T-helper 1 cell (primary cell): ENCODE results near the gene NPAS2.

Source experiments
- DNase-seq, 5 donors: peaks; one replicate each; pipeline ENCODE4 v3.0.0-alpha.2; 2012 to 2020

Gene NPAS2

DNA sequence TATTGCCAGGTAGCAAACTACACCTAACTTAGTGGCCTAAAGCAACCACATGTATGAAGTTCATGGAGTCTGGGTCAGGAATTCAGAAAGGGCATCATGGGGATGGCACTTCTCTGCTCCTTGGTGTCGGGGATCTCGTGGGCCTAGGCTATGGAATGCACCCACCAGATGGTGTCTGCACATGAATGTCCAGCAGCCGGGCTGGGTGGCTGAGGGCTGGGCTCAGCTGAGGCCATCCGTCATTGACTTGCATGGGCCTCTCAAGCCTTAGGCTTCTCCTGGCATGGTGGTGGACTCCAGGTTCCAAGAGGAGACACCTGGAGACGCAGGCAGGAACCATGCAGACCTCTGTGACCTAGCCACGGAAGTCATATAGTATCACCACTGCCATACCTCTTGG lies 156.1 kb downstream of the NPAS2 start:
- no peak for DNase-seq

DNA sequence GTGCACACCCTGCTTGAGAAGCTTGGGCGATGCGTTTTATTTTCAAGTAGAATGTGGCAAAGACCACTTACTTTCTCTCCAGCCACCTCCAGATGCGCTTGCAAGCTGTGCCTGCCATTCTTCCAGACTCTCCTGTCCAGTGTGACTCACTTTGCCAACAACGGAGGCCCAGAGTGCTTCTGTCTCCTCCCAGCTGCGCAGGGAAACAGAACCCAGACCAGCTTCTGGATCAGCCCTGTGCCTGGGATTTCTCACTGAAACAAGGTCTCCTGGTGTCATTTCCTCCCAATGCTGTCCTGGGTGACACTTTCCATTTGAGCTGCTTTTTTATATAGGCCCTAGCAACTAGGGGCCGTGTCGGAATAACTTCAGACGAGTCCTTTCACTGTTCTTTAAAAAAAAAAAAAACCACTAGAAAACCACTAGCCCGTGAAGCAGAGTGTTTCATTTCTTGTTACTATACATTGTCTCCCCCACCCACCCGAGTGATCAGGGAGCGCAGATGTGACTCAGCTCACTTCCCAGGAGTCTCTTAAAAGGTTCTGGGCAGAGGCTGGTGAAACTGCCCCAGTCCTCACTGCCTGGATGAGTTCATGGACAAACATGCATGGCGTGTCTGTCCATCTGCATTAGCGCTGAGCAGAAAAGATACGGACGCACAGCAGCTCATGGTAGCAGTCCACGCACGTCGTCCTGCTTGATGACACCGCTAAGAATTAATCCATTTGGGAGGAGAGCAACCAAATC lies 156.9 kb downstream of the NPAS2 start:
- DNase-seq = no peak

DNA sequence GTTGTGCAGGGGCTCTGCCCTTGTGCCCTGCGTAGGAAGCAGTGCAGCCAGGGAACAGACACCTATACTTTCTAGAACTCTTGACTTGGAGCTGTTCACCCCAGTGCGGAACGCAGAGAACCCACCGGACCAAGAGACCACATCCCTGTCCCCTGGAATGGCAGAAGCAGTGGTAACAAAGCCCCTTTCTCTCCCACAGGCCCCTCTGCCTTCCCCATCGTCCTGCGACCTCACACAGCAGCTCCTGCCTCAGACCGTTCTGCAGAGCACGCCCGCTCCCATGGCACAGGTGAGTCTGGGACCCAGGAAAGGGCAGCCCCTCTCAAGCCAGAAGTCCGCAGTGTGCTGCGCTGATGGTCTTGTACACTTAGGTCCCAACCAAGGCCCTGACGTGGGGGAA lies 157.6 kb downstream of the NPAS2 start:
- no peak for DNase-seq

DNA sequence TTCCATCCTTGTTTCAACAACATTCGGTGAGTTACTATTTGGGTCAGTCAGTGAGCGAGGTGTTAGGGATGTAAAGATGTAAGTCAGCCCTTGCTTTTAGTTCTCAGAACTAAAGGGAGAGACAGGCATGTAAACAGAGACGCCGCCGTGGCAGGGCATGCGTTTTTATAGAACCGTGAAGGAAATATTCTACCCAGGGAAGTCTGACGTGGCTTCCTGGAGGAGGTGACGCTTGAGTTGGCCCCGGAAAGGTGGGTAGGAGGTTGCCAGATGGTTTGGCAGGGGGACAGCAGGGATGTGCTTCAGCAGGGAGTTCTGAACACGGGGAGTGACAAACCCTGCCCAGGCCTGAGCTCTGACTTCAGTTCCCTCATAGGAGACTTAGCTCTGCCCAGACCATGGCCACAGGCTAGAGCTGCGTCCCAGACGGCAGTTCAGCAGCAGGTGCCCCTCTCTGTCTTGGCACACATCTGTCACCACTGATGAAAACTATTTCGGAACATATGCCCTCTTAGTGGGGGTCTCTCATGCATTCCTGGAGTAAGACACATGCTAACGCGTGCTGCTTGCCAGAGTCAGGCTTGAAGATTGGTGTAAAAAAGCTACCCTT lies 158.7 kb downstream of the NPAS2 start:
- DNase-seq = no peak

DNA sequence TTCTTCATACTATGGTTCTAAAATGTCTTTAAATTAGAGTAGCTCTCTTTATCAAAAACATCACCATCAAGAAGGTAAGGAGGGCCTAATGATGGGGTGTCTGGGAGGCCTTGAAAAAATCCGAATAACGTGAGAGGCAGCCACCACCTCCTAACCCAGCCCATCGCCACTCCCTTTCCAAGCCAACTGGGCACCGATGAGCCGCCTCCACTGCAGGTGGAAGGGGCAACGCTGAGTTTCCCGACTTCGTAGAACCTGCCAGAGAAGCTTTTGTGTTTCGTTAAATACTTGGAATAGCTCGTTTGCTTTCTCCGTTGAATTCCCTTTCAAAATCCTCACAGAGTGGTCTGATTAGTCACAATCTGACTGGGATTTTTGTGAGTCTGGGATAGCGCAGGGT lies 160.1 kb downstream of the NPAS2 start:
- no peak for DNase-seq

DNA sequence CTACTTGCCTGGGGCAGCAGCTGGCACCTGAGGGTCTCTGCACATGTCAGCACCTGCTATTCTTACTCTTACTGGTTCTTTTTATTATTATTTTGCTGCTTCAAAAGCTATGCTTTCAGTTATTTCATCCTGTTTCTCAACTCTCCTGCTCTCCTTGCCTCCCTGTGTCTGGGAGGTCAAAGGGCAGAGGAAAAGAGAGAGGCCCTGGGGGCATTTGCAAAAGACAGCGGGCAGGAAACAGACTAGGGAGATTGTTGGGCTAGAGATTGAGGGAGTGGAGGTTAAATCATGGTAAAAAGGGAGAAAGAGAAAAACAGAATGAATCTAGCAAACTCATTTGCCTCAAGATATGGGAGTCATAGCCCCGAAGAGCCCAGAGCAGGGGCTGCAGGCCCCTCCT lies 161.1 kb downstream of the NPAS2 start:
- no peak for DNase-seq

DNA sequence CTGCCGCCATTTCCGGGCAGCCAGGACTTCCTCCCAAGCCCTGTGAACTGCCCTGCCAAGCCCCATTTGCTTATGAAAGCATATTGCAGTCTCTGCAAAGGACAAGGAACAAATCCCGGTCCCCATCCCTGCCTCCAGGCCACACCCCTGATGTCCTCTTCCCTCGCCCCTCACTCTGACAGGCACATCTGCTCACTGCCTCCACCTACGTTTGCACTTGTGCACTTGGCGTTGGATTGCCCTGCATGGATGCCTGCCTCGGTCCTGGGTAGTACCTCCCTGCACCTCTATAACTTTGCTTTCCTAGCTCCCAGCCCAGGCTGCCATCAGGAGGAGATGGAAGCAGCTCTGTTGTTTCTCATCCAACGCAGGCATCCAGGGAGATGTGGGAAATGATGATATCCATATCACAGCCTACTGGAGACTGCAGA lies 162.5 kb downstream of the NPAS2 start:
- DNase-seq = no peak

DNA sequence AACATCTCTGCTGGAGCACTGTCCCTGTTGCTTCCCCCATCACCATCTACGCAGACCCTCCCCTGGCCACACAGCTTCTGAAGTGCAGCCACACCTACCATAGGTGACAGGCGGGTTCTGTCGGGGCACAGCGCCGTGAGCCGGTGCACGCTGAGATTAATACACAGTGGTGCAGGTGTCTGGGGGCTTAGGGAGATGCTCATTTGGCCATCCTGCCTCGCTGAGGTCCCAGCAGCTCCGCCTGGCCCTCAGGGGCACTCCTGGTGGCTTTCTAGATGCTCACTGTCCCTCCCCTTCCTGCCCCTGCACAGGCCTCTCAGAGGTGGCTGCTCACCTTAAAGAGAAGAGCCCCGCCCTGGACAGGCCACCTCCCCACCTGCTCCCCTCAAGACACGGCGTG lies 163.3 kb downstream of the NPAS2 start:
- DNase-seq = no peak

DNA sequence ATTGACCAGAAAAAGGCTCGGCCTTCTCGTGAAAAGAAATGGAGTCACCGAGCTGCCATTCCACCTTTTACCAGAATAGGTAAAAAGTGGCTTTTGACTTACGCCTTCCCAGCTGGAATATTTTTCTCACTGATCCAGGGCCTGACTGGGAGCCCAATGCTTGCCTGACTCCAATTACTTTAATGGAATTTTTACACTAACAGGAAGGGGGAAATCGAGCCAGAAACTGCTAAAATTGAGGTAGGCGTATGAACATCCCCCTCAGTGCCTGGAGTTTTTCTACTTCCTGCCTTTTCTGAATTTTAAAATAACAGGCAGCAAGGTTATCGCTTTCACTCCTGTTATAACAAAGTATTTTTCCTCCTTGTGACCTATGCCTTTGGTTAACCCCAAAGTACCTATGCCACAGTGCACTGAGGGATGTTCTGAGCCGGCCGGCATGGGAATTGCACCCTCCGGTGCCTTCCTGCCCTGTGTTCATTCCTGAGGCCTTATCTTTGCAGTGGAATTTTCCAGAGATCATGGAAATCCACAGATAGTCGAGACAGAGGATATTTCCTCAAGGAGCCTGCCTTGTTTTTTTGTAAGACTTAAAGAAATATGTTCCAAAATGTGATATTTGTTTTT lies 163.9 kb downstream of the NPAS2 start:
- DNase-seq = no peak

DNA sequence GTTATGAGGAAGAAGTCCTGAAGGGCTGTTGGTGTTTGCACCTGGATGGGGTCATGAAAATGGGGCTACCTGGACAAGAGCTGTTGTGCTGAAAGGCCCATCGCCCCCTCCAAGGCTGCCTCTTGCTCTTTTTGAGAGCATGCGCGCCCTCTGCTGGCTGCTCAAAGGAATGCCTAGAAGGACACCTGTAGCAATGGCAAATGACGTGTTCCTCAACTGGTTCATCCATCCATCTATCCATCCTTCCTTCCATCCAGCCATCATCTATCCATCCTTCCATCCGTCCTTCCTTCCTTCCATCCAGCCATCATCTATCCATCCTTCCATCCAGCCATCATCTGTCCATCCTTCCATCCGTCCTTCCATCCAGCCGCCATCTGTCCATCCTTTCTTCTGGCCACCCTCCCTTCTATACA lies 165.0 kb downstream of the NPAS2 start:
- peak; percentile 49 to 74 (median 67) for DNase-seq

DNA sequence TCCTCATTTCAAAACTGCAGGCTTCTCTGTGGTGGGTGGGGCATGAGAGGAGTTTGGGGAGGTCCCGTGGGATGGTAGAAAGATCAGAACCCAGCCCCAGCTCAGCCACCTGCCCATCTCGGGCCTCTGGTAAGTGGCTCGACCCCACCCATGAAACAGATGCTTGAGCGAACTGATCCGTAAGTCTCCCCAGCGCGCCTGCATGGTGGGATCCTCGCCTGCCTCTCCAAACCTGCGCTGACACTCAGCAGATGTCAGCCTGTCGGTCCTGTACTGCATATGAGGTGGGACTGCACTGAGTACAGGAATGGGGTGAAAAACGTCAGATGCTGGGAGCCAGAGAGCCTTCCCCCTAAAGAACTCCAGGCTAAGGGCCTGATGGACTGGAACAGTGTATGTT lies 166.2 kb downstream of the NPAS2 start:
- no peak for DNase-seq

DNA sequence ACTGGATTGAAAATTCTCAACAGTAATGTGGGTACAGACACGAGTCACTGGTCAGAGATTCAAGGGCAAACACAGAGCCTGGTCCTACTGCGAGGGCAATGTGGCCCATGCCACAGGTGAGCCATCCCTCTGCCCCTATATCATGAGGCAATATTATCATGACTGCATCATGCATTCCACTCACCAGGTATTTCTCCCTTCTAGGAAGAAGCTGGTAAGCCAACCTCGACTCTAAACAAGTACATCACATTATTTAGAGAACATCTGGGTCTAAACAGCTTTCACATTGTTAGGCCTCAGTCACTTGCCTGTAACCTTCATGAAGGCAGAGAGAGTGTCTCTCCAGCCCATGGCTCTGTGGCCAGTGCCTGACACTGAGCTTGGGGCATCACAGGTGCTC lies 167.6 kb downstream of the NPAS2 start:
- DNase-seq = no peak

DNA sequence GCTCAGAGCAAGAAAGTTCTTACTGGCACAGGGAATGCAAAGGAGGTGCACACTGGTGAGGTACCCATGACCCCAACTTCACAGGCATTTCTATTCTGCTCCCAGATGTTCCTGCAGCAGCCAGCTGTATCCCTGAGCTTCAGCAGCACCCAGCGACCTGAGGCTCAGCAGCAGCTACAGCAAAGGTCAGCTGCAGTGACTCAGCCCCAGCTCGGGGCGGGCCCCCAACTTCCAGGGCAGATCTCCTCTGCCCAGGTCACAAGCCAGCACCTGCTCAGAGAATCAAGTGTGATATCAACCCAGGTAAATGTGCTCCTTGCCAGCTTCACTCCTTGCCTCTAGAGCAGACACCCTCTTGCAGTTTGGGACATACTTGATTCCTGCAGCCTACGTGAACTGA lies 168.0 kb downstream of the NPAS2 start:
- no peak for DNase-seq

DNA sequence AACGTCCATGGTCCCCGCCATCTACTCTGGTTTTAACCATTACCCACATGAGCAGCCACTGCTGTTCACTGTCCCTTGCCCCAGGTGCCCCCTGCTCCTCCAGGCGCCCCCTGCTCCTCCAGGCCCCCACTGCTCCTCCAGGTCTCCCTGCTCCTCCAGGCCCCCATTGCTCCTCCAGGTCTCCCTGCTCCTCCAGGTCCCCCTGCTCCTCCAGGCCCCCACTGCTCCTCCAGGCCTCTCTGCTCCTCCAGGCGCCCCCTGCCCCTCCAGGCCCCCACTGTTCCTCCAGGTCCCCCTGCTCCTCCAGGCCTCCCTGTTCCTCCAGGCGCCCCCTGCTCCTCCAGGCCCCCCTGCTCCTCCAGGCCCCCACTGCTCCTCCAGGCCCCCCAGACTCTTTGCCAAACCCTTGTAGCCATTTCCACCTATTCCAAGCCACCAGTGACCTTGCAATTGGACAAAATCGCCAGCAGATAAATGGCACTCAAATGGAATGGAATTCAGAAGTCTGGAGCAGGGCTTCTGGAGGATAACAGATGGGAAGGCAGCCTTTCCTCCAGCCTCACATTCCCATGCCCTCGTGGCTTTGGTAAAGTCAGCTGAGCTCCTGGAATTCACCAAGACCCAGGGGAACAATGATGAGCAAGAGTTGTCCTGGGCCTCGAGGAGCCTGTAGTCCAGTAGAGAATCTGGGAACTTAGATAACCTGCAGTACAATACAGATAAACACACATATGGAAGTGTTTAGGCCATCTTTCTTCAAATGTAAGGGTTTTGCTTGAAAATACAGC lies 168.9 kb downstream of the NPAS2 start:
- DNase-seq = no peak

DNA sequence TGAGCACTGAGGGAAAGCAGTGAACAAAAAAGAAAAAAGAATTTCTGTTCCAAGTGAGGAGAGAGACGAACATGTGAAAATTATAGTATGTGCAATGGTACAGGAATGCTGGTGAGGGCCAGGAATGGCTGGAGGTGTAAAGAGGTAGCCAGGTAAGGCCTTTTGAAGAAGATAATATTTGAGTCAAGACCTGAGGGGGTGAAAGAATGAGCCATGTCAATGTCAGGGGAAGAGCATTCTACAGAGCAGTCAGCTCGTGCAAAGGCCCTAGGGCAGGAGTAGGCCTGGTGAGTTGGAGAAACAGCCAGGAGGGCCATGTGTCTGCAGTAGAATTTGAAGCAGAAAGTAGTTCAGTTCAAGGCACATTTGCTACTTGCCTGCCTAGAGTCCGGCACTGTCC lies 169.7 kb downstream of the NPAS2 start:
- DNase-seq = no peak

DNA sequence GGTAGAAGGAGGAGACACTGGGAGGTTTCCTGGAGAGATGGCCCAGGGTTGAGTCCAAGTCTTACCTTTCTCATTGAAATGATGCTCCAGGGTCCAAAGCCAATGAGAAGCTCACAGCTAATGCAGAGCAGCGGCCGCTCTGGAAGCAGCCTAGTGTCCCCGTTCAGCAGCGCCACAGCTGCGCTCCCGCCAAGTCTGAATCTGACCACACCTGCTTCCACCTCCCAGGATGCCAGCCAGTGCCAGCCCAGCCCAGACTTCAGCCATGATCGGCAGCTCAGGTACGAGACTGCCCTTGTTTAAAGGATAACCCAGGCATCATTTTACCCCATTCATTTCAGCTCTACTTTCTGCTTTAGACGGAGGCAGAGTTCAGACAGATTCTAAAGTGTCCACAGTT lies 170.2 kb downstream of the NPAS2 start:
- no peak for DNase-seq

DNA sequence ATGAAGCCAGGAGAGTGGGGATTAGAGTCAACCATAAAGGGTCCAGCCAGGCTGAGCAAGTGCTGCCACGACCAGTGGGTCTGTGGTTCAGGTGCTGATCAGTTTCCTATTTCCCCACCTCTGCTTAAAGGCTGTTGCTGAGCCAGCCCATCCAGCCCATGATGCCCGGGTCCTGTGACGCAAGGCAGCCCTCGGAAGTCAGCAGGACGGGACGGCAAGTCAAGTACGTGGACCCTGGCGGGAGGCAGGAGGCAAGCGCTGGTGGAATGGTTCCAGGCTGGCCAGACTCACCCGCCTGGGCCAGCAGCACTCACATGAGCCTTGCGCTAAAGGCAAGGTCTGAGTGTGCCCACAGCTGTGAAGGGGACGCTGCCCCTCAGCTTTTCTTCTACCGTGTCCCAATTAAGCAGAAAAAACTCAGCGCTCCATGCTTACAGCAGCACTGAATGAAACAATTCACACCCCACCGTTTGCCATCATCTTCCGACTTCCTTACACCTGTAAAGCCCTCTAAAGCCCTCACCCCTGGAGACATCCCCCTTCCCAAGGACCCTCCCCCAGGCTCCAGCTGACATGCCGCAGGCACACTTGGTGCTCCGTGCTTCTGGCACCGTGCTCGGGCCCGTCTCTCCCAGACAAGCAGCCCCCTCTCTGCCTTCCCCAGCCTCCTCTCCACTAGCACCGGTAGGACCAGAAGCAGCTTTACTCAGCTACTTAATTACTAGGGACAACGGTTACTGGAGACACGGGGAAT lies 170.9 kb downstream of the NPAS2 start:
- no peak for DNase-seq

DNA sequence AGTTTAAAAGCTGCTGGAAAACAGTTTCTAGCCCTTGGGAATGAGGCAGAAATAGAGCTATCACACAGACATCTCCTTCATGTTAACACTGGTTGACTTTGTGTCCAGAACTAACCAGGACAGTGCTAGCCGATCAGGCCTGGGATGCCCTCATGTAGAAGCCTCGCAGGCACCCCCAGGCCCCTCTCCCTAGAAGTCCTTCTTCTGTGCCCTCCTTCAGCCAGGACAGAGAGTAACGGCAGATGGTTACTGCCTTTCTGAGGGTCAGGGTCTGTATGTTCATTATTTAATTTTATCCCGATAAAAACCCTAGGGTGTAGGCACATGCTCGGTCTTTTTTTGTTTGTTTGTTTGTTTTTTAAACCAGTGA lies 171.4 kb downstream of the NPAS2 start:
- DNase-seq = no peak

DNA sequence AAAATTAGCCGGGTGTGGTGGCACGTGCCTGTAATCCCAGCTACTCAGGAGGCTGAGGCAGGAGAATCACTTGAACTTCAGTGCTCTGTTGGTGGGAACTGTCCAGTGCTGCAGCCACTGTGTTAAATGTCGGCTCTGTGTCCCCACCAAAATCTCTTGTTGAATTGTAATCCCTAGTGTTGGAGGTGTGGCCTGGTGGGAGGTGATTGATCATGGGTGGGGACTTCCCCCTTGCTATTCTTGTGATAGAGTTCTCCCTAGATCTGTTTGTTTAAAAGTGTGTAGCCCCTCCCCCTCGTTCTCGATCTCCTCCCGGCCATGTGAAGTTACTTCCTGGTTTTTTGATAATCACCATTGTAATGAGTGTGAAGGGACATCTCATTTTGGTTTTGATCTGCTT lies 172.3 kb downstream of the NPAS2 start:
- DNase-seq = no peak

DNA sequence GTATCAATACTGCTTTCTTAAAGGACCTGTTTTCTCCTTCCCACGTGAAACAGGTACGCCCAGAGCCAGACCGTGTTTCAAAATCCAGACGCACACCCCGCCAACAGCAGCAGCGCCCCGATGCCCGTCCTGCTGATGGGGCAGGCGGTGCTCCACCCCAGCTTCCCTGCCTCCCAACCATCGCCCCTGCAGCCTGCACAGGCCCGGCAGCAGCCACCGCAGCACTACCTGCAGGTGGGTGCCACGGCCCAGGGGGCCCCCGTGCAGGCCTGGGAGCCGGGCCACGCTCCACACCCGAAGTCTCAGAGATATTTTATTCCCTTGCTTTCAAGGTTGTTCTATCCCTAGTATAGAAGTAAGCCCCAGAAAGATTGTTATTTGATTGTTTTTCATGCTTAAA lies 173.4 kb downstream of the NPAS2 start:
- no peak for DNase-seq

DNA sequence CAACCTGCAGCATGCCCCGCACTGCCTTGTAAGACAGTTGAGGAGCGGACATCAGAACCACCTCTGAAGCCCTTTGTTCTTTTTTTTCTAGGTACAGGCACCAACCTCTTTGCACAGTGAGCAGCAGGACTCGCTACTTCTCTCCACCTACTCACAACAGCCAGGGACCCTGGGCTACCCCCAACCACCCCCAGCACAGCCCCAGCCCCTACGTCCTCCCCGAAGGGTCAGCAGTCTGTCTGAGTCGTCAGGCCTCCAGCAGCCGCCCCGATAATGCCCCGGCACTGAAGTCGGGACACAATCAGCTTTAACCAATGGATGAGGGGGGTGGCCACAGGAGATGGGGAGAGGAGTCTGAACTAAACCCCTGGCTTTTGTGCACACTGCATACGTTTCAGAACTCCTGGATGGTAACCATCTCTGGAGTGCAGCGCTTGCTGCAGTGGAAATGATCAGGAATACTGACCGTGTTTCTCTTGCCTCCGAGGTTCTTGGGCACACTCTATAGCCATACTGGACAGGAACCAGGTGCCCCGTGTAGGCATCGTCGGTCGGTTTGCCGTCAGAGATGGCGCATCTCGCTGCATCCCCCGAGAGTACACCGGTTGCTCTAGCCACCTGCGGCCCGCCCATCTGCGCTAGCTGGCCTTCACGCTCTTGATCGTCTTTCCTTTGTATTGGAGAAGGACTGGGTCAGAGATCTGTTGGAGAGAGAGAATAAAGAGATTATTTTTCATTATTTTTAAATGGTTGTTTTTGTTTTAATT lies 175.6 kb downstream of the NPAS2 start:
- no peak for DNase-seq
